HepG2 (cell line): ENCODE measurements around the gene TXNDC9. TPM values are rescaled to one million over a fixed set of nuclear protein-coding genes. Genes with fewer than 3 reads are reported as not detected.

Source experiments
- AHDC1 ChIP-seq: sonication (generic); formaldehyde crosslinking; IDR thresholded peaks from 2 replicates; pipeline ENCODE4 v1.5.1; 2020; ENCODE audit warnings: mild to moderate bottlenecking, missing genetic modification reagents, borderline replicate concordance
- ARID4A ChIP-seq: sonication (generic); formaldehyde crosslinking; IDR thresholded peaks from 2 replicates; pipeline ENCODE4 v1.5.0; 2020; ENCODE audit warnings: mild to moderate bottlenecking, missing genetic modification reagents, borderline replicate concordance
- CENPX ChIP-seq: sonication (generic); formaldehyde crosslinking; IDR thresholded peaks from 2 replicates; pipeline ENCODE4 v1.9.0; 2021; ENCODE audit warnings: mild to moderate bottlenecking, missing genetic modification reagents, moderate library complexity
- MIXL1 ChIP-seq: IDR thresholded peaks from 2 replicates; pipeline ENCODE4 v1.6.1; 2016
- RERE ChIP-seq: IDR thresholded peaks from 2 replicates; pipeline ENCODE4 v1.6.1; 2016; ENCODE audit warnings: low read depth, missing genetic modification reagents, missing compliant biosample characterization
- RFX3 ChIP-seq: IDR thresholded peaks from 2 replicates; pipeline ENCODE4 v1.6.1; 2016; ENCODE audit warnings: missing biosample characterization, missing genetic modification reagents
- SRF ChIP-seq: IDR thresholded peaks from 2 replicates; pipeline ENCODE4 v1.6.1; 2011; ENCODE audit warnings: mild to moderate bottlenecking, low read depth, low read length, moderate library complexity
- ZNF143 ChIP-seq: sonication (generic); formaldehyde crosslinking; IDR thresholded peaks from 2 replicates; pipeline ENCODE4 v1.4.0; 2020; ENCODE audit warnings: missing genetic modification reagents
- ZNF292 ChIP-seq: sonication (generic); formaldehyde crosslinking; IDR thresholded peaks from 2 replicates; pipeline ENCODE4 v1.8.1; 2022; ENCODE audit warnings: mild to moderate bottlenecking, low read depth, missing genetic modification reagents, borderline replicate concordance
- ZNF34 ChIP-seq: sonication (generic); formaldehyde crosslinking; IDR thresholded peaks from 2 replicates; pipeline ENCODE4 v1.4.0; 2020; ENCODE audit warnings: mild to moderate bottlenecking, missing genetic modification reagents, borderline replicate concordance
- ZNF674 ChIP-seq: sonication (generic); formaldehyde crosslinking; IDR thresholded peaks from 2 replicates; pipeline ENCODE4 v1.5.0; 2020; ENCODE audit warnings: low read depth, mild to moderate bottlenecking, missing genetic modification reagents
- polyA plus RNA-seq, 8 experiments: library from polyadenylated mRNA; depleted of rRNA in 3 of 8; stranded (reverse) in 7 of 8; unstranded in 1 of 8; fragments of >200 nt; fragmentation: Illumina TruSeq in 4 of 8; extraction: Trizol in 4 of 8; gene quantifications; 2 replicates each; pipeline versions ENCODE4 v1.2.1 to v1.2.3, GENCODE V29; 2011 to 2016; ENCODE audit warnings: low read depth in 4 of 8, missing spikeins in 1 of 8, mixed read lengths in 1 of 8; ENCODE audit not compliant: insufficient read depth in 1 of 8
- total RNA-seq, 5 experiments: library from RNA; depleted of rRNA; stranded (reverse); fragments of >200 nt; fragmentation: Illumina TruSeq; extraction: Trizol; gene quantifications; 2 replicates each; pipeline ENCODE4 v1.2.3, GENCODE V29; 2016; ENCODE audit warnings: low read depth in 1 of 5

TXNDC9 gene
- total and polyA plus RNA-seq, 2 of the 13 experiments (the other 11 are each of a cell fraction or from before 2014, with no cell fraction given), result 35.2 to 94.6 TPM

GRCh38 chr2:99278793-99279291, 57.3 kb downstream of the TXNDC9 start (continued):
- TF ChIP-seq RERE (CRISPR knock-in tag), result peak; percentile 97
- peak; percentile 33; the same call in 1 of the 2 replicates for TF ChIP-seq RFX3 (CRISPR knock-in tag)
- 0 out of 2 replicates have a peak, but pooled peaks have one; percentile 14 for TF ChIP-seq ZNF674 (CRISPR knock-in tag)
- peak; percentile 88; the same call in 1 of the 2 replicates for TF ChIP-seq AHDC1 (CRISPR knock-in tag)
- TF ChIP-seq ZNF292 (CRISPR knock-in tag), result peak; percentile 60; the same call in 1 of the 2 replicates
- 0 out of 2 replicates have a peak, but pooled peaks have one; percentile 25 for TF ChIP-seq ZNF143 (CRISPR knock-in tag)
- peak; percentile 94 for TF ChIP-seq MIXL1 (CRISPR knock-in tag)
- TF ChIP-seq SRF, result peak; percentile 34; the same call in 1 of the 2 replicates
- peak; percentile 85; the same call in 1 of the 2 replicates for TF ChIP-seq ZNF34 (CRISPR knock-in tag)
- peak; percentile 41; the same call in 1 of the 2 replicates for TF ChIP-seq ARID4A (CRISPR knock-in tag)
- TF ChIP-seq CENPX (CRISPR knock-in tag), result no peak
